Astrocyte (in vitro differentiated cells and primary cell): Measurements from ENCODE around the gene WDSUB1. TPM values are rescaled to one million over a fixed set of nuclear protein-coding genes. Genes with fewer than 3 reads are reported as not detected.

ENCODE experiments used
- DNase-seq: peaks from one replicate; pipeline ENCODE4 v3.0.0-alpha.2; 2010; ENCODE audit warnings: low read depth
- FAIRE-seq: peaks from 2 replicates; lab custom pipeline; 2011; peaks lifted over from hg19 to GRCh38; lab: Jason Lieb, UNC
- H2AFZ ChIP-seq: 2 replicates; pipeline ENCODE4 v1.6.0; 2012; ENCODE audit warnings: low read depth, low read length, inconsistent platforms
- H3K27ac ChIP-seq: 2 replicates; pipeline ENCODE4 v1.5.1; 2011; ENCODE audit warnings: low read depth, low read length, inconsistent platforms
- H3K27me3 ChIP-seq: 2 replicates; pipeline ENCODE4 v1.6.0; 2011; ENCODE audit warnings: low read length, inconsistent platforms; ENCODE audit not compliant: insufficient read depth
- H3K36me3 ChIP-seq: 2 replicates; pipeline ENCODE4 v1.5.1; 2011; ENCODE audit warnings: low read length, inconsistent platforms; ENCODE audit not compliant: insufficient read depth
- H3K4me1 ChIP-seq: 2 replicates; pipeline ENCODE4 v1.5.1; 2011; ENCODE audit warnings: low read length, inconsistent platforms; ENCODE audit not compliant: insufficient read depth
- H3K4me2 ChIP-seq: 2 replicates; pipeline ENCODE4 v1.6.0; 2012; ENCODE audit warnings: low read length, inconsistent platforms
- H3K4me3 ChIP-seq: 2 replicates; pipeline ENCODE4 v1.5.1; 2011; ENCODE audit warnings: low read depth, mild to moderate bottlenecking, low read length, inconsistent platforms; ENCODE audit not compliant: insufficient read depth
- H3K79me2 ChIP-seq: 2 replicates; pipeline ENCODE4 v1.6.0; 2012; ENCODE audit warnings: mild to moderate bottlenecking, low read length, inconsistent platforms; ENCODE audit not compliant: insufficient read depth
- H3K9ac ChIP-seq: 2 replicates; pipeline ENCODE4 v1.6.0; 2012; ENCODE audit warnings: mild to moderate bottlenecking, low read length, inconsistent platforms
- H3K9me3 ChIP-seq: 2 replicates; pipeline ENCODE4 v1.5.1; 2012; ENCODE audit warnings: low read depth, mild to moderate bottlenecking, low read length, inconsistent platforms; ENCODE audit not compliant: insufficient read depth
- H4K20me1 ChIP-seq: 2 replicates; pipeline ENCODE4 v1.6.0; 2012; ENCODE audit warnings: low read length, inconsistent platforms; ENCODE audit not compliant: insufficient read depth
- H3K27ac Mint-ChIP-seq: one replicate; pipeline ENCODE4 v1.8.0; 2021; ENCODE audit warnings: mild to moderate bottlenecking, mixed read lengths; ENCODE audit not compliant: unreplicated experiment
- H3K27me3 Mint-ChIP-seq: one replicate; pipeline ENCODE4 v1.8.0; 2021; ENCODE audit warnings: low read depth, mixed read lengths; ENCODE audit not compliant: unreplicated experiment
- H3K36me3 Mint-ChIP-seq: one replicate; pipeline ENCODE4 v1.8.0; 2021; ENCODE audit warnings: low read depth, mixed read lengths; ENCODE audit not compliant: unreplicated experiment
- H3K4me1 Mint-ChIP-seq: one replicate; pipeline ENCODE4 v1.8.0; 2021; ENCODE audit warnings: low read depth, mixed read lengths; ENCODE audit not compliant: unreplicated experiment
- H3K4me3 Mint-ChIP-seq: one replicate; pipeline ENCODE4 v1.8.0; 2021; ENCODE audit warnings: mild to moderate bottlenecking, moderate library complexity, mixed read lengths; ENCODE audit not compliant: unreplicated experiment
- H3K9me3 Mint-ChIP-seq: one replicate; pipeline ENCODE4 v1.8.0; 2021; ENCODE audit warnings: mild to moderate bottlenecking, mixed read lengths; ENCODE audit not compliant: unreplicated experiment
- EZH2 ChIP-seq: IDR thresholded peaks from 2 replicates; pipeline ENCODE4 v1.6.1; 2012; ENCODE audit warnings: mild to moderate bottlenecking, low read length, inconsistent platforms; ENCODE audit not compliant: insufficient read depth
- total RNA-seq: library from RNA; stranded (reverse); gene quantifications from 2 replicates; pipeline ENCODE4 v1.2.1, GENCODE V29; 2021
- TF ChIP-seq, protein P1 (sequence below): IDR thresholded peaks from 2 replicates; pipeline ENCODE4 v1.5.1; 2011; ENCODE audit warnings: low read depth, mild to moderate bottlenecking, inconsistent platforms, low read length, moderate library complexity; ENCODE audit not compliant: insufficient read depth

Gene WDSUB1
- total RNA-seq, 1 donor from 2014 or later, result 5.4 TPM

DNA sequence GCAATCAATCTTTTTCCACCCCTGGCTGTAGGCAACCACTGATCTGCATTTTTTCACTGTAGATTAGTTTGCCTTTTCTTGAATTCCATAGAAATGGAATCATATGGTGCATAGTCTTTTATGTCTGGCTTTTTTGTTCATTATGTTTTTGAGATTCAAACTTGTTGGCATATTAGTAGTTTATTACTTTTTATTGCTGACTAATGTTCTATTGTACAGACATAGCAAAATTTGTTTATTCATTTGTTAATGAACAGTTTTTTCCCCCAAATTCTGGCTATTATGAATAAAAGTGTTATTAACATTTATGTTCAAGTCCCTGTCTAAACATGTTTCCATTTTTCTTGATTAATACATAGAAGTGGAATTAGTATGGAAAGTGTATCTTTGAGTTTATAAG is 21.4 kb upstream of the WDSUB1 start:
- DNase-seq (no peak), FAIRE-seq (no peak)
- no peak for TF ChIP-seq EZH2
- TF ChIP-seq, protein P1, sequence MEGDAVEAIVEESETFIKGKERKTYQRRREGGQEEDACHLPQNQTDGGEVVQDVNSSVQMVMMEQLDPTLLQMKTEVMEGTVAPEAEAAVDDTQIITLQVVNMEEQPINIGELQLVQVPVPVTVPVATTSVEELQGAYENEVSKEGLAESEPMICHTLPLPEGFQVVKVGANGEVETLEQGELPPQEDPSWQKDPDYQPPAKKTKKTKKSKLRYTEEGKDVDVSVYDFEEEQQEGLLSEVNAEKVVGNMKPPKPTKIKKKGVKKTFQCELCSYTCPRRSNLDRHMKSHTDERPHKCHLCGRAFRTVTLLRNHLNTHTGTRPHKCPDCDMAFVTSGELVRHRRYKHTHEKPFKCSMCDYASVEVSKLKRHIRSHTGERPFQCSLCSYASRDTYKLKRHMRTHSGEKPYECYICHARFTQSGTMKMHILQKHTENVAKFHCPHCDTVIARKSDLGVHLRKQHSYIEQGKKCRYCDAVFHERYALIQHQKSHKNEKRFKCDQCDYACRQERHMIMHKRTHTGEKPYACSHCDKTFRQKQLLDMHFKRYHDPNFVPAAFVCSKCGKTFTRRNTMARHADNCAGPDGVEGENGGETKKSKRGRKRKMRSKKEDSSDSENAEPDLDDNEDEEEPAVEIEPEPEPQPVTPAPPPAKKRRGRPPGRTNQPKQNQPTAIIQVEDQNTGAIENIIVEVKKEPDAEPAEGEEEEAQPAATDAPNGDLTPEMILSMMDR, result no peak
- Histone ChIP-seq H3K9ac (no peak overlapping the region), H3K27ac (no peak overlapping the region), H3K27me3 (no peaks in the 10 kb centered on the region), H3K79me2 (no peaks in the 10 kb centered on the region), H3K4me1 (no peaks in the 10 kb centered on the region), H3K9me3 (no peaks in the 10 kb centered on the region), H3K36me3 (no peaks in the 10 kb centered on the region), H3K4me2 (no peak overlapping the region), H4K20me1 (no peaks in the 10 kb centered on the region), H2AFZ (no peak overlapping the region), H3K4me3 (no peak overlapping the region)
- H3K36me3 Mint-ChIP-seq, result peaks cover 2% of the 10 kb centered on the region
- H3K27me3 Mint-ChIP-seq, result no peaks in the 10 kb centered on the region
- H3K9me3 Mint-ChIP-seq, result peaks cover 4% of the 10 kb centered on the region
- no peak overlapping the region for H3K4me3 Mint-ChIP-seq
- H3K27ac Mint-ChIP-seq, result no peak overlapping the region
- no peaks in the 10 kb centered on the region for H3K4me1 Mint-ChIP-seq

DNA sequence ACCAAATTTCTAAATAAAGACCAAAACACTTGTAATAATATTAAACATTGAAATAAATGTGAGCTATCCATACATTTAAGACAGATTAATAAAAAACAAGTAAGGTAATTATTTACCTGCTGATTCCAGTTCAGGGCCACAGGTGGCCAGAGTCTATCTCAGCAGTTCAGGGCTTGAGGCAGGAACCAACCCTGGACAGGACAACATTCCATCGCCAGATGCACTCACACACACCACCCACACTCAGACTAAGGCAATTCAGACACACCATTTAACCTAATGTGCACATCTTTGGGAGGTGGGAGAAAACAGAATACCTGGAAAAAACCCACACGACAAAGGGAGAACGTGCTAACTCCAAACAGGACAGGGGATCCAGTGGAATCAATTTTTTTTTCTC is 14.1 kb upstream of the WDSUB1 start:
- H3K27me3 Mint-ChIP-seq, result no peaks in the 10 kb centered on the region
- no peak overlapping the region for H3K9ac ChIP-seq
- no peak overlapping the region for H3K27ac ChIP-seq
- H3K27me3 ChIP-seq, result no peaks in the 10 kb centered on the region
- no peaks in the 10 kb centered on the region for H3K4me1 ChIP-seq
- no peak overlapping the region for H3K4me3 Mint-ChIP-seq
- DNase-seq, result no peak
- H3K4me3 ChIP-seq, result no peak overlapping the region
- FAIRE-seq, result no peak
- H3K27ac Mint-ChIP-seq, result no peak overlapping the region
- H3K9me3 Mint-ChIP-seq, result peaks cover 4% of the 10 kb centered on the region
- H3K36me3 ChIP-seq, result no peaks in the 10 kb centered on the region
- no peaks in the 10 kb centered on the region for H3K36me3 Mint-ChIP-seq
- no peaks in the 10 kb centered on the region for H3K9me3 ChIP-seq
- H3K79me2 ChIP-seq, result no peaks in the 10 kb centered on the region
- H3K4me1 Mint-ChIP-seq, result peaks cover 3% of the 10 kb centered on the region
- no peaks in the 10 kb centered on the region for H4K20me1 ChIP-seq
- H3K4me2 ChIP-seq, result no peak overlapping the region
- TF ChIP-seq, protein P1, result no peak
- TF ChIP-seq EZH2, result no peak
- no peak overlapping the region for H2AFZ ChIP-seq

DNA sequence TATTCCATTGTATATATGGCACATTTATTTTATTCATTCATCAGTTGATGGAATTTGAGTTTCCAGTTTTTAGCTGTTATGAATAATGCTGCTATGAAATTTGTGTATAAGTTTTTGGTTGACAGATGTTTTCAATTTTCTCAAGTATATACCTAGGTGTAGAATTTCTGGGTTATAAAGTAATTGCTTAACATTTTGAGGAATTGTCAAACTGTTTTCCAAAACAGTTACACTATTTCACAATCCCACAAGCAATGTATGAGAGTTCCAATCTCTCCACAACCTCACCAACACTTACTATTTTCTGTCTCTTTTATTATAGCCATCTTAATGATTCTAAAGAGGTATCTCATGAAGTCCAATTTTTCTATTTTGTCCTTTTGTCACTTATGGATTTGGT is 12.5 kb upstream of the WDSUB1 start:
- no peak overlapping the region for H3K4me3 Mint-ChIP-seq
- Histone ChIP-seq H3K9ac (no peak overlapping the region), H3K36me3 (no peaks in the 10 kb centered on the region), H3K9me3 (no peaks in the 10 kb centered on the region), H3K4me3 (no peak overlapping the region), H3K4me1 (no peaks in the 10 kb centered on the region), H3K4me2 (no peak overlapping the region), H3K27me3 (no peaks in the 10 kb centered on the region), H2AFZ (no peak overlapping the region), H4K20me1 (no peaks in the 10 kb centered on the region), H3K27ac (no peak overlapping the region), H3K79me2 (no peaks in the 10 kb centered on the region)
- FAIRE-seq (no peak), DNase-seq (no peak)
- H3K4me1 Mint-ChIP-seq, result peaks cover 3% of the 10 kb centered on the region
- no peak overlapping the region for H3K27ac Mint-ChIP-seq
- TF ChIP-seq EZH2, result no peak
- TF ChIP-seq, protein P1, result no peak
- H3K27me3 Mint-ChIP-seq, result no peaks in the 10 kb centered on the region
- peaks cover under 1% of the 10 kb centered on the region for H3K9me3 Mint-ChIP-seq
- H3K36me3 Mint-ChIP-seq, result no peaks in the 10 kb centered on the region
